K562 (cell line): Measurements from ENCODE around the gene TDRD12. TPM values are rescaled to one million over a fixed set of nuclear protein-coding genes. Genes with fewer than 3 reads are reported as not detected.
A peak's percentile ranks its signal among the peaks of the same experiment; 100 is the strongest.

Experiments
- BACH1 ChIP-seq: fragments of 200-800 bp; sonication (Bioruptor generic); IDR thresholded peaks from 2 replicates; pipeline ENCODE4 v1.6.1; 2016; ENCODE audit warnings: missing genetic modification characterization, missing compliant biosample characterization
- CHD1 ChIP-seq: fragments of 200-600 bp; sonication (generic); IDR thresholded peaks from one replicate; pipeline ENCODE4 v1.6.1; 2012; ENCODE audit warnings: mild to moderate bottlenecking, moderate library complexity, low read length, inconsistent platforms
- E2F4 ChIP-seq: sonication (generic); formaldehyde crosslinking; IDR thresholded peaks from 2 replicates; pipeline ENCODE4 v1.8.0; 2022; ENCODE audit warnings: mild to moderate bottlenecking, low read depth, missing genetic modification reagents
- E2F6 ChIP-seq, 2 experiments: IDR thresholded peaks; 2 replicates each; pipeline ENCODE4 v1.6.1; 2011; ENCODE audit warnings: borderline replicate concordance in 1 of 2, control low read depth in 1 of 2, low read depth in 1 of 2, low read length in 1 of 2, mild to moderate bottlenecking in 1 of 2, mixed read lengths in 1 of 2, moderate library complexity in 1 of 2; ENCODE audit not compliant: insufficient read depth in 1 of 2, insufficient read length in 1 of 2, poor library complexity in 1 of 2, severe bottlenecking in 1 of 2; ENCODE audit errors: extremely low read depth in 1 of 2
- HDAC1 ChIP-seq, 2 experiments: fragments of 450-650 bp; IDR thresholded peaks; 2 replicates each; pipeline ENCODE4 v1.6.1; 2016 to 2017; ENCODE audit warnings: inconsistent platforms in 1 of 2, mild to moderate bottlenecking in 1 of 2, moderate library complexity in 1 of 2
- HDAC6 ChIP-seq: IDR thresholded peaks from 2 replicates; pipeline ENCODE4 v1.6.1; 2012; ENCODE audit warnings: low read depth, mild to moderate bottlenecking, control low read depth, inconsistent platforms, low read length, moderate library complexity
- ILK ChIP-seq: fragments of 450-650 bp; IDR thresholded peaks from 2 replicates; pipeline ENCODE4 v1.6.1; 2016; ENCODE audit warnings: missing genetic modification characterization, low read depth, mild to moderate bottlenecking, missing compliant biosample characterization, moderate library complexity, borderline replicate concordance
- KHSRP ChIP-seq: fragments of 450-650 bp; IDR thresholded peaks from 2 replicates; pipeline ENCODE4 v1.6.1; 2017
- MTA1 ChIP-seq: fragments of 450-650 bp; IDR thresholded peaks from 2 replicates; pipeline ENCODE4 v1.6.1; 2017; ENCODE audit warnings: borderline replicate concordance
- MYC ChIP-seq, 2 experiments: fragments of 250-450 bp in 1 of 2; sonication (Bioruptor Pico) in 1 of 2; IDR thresholded peaks; 2 replicates each; pipeline versions ENCODE4 v1.5.1 to v1.6.1; 2012 to 2021; ENCODE audit warnings: low read depth in 2 of 2, borderline replicate concordance in 1 of 2, improper control_type of control experiment in 1 of 2, low read length in 1 of 2, mild to moderate bottlenecking in 1 of 2, moderate library complexity in 1 of 2
- NEUROD1 ChIP-seq: fragments of 150-350 bp; IDR thresholded peaks from 2 replicates; pipeline ENCODE4 v1.6.1; 2014; ENCODE audit warnings: borderline replicate concordance, low read length, low read depth; ENCODE audit not compliant: partially characterized antibody
- TEAD1 ChIP-seq, 2 experiments: fragments of 450-650 bp in 1 of 2; sonication (generic) in 1 of 2; formaldehyde crosslinking; IDR thresholded peaks; 2 replicates each; pipeline versions ENCODE4 v1.4.0 to v1.8.0; 2020 to 2022; ENCODE audit warnings: mild to moderate bottlenecking in 2 of 2, missing genetic modification reagents in 1 of 2
- TGIF2 ChIP-seq: sonication (generic); formaldehyde crosslinking; IDR thresholded peaks from 2 replicates; pipeline ENCODE4 v1.8.1; 2022; ENCODE audit warnings: mild to moderate bottlenecking, missing genetic modification reagents, moderate library complexity
- ZNF644 ChIP-seq: fragments of 200-800 bp; sonication (Bioruptor generic); IDR thresholded peaks from 2 replicates; pipeline ENCODE4 v1.6.1; 2016; ENCODE audit warnings: low read depth, missing genetic modification characterization, missing compliant biosample characterization
- polyA plus RNA-seq, 8 experiments: library from polyadenylated mRNA; depleted of rRNA in 4 of 8; stranded (reverse) in 5 of 8; unstranded in 3 of 8; fragments of >200 nt; fragmentation: Nextera tagmentation in 2 of 8; fragmentation: Illumina TruSeq in 1 of 8; extraction: Ambion mirVana in 2 of 8; extraction: Trizol in 1 of 8; gene quantifications; 2 replicates each; pipeline versions ENCODE4 v1.2.1 to v1.2.3, GENCODE V29; 2011 to 2014; ENCODE audit warnings: inconsistent platforms in 1 of 8, missing spikeins in 1 of 8
- total RNA-seq, 7 experiments: library from RNA; depleted of rRNA in 6 of 7; stranded (reverse); fragments of >200 nt in 6 of 7; fragmentation: Illumina TruSeq in 2 of 7; extraction: Trizol in 2 of 7; gene quantifications; 2 replicates each; pipeline versions ENCODE4 v1.2.1 to v1.2.3, GENCODE V29; 2011 to 2021; ENCODE audit warnings: low replicate concordance in 1 of 7
- TF ChIP-seq, protein P1 (sequence below), 2 experiments: fragments of 450-650 bp; conservative IDR thresholded peaks; 2 replicates each; pipeline ENCODE4 v1.6.1; 2017; ENCODE audit warnings: mild to moderate bottlenecking in 2 of 2, moderate library complexity in 2 of 2
- TF ChIP-seq, protein P2 (sequence below): fragments of 450-650 bp; IDR thresholded peaks from 2 replicates; pipeline ENCODE4 v1.6.1; 2017; ENCODE audit warnings: antibody characterized with exemption, mild to moderate bottlenecking

The TDRD12 gene
- total and polyA plus RNA-seq, 9 of the 15 experiments (the other 6 are each of a cell fraction or from before 2014, with no cell fraction given): 0.03 TPM; not detected in 8

- TF ChIP-seq E2F6 (IDR thresholded peaks at IDR 0.05; ENCODE audit: borderline replicate concordance in 1 of 2, extremely low read depth in 1 of 2, insufficient read depth in 1 of 2, insufficient read length in 1 of 2, low read depth in 1 of 2, low read length in 1 of 2, poor library complexity in 1 of 2, severe bottlenecking in 1 of 2) (peak in 1 of 2 experiments; percentile 35), MTA1 (no peak), ZNF644 (tag) (no peak), ILK (tag) (no peak), KHSRP (no peak), CHD1 (no peak), HDAC1 (IDR thresholded peaks at IDR 0.05) (no peak), MYC (IDR thresholded peaks at IDR 0.05; ENCODE audit: low read depth, low read length) (peak; percentile 30; the same call in 1 of the 2 replicates), MYC (CRISPR knock-in tag; IDR thresholded peaks at IDR 0.05; ENCODE audit: borderline replicate concordance, low read depth) (peak; percentile 48; the same call in 1 of the 2 replicates), TGIF2 (CRISPR knock-in tag) (0 out of 2 replicates have a peak, but pooled peaks have one; percentile 1), E2F4 (CRISPR knock-in tag) (0 out of 2 replicates have a peak, but pooled peaks have one; percentile 5), TEAD1 (CRISPR knock-in tag; IDR thresholded peaks at IDR 0.05) (no peak), NEUROD1 (no peak), BACH1 (tag) (no peak), HDAC6 (no peak)
- TF ChIP-seq, protein P1, sequence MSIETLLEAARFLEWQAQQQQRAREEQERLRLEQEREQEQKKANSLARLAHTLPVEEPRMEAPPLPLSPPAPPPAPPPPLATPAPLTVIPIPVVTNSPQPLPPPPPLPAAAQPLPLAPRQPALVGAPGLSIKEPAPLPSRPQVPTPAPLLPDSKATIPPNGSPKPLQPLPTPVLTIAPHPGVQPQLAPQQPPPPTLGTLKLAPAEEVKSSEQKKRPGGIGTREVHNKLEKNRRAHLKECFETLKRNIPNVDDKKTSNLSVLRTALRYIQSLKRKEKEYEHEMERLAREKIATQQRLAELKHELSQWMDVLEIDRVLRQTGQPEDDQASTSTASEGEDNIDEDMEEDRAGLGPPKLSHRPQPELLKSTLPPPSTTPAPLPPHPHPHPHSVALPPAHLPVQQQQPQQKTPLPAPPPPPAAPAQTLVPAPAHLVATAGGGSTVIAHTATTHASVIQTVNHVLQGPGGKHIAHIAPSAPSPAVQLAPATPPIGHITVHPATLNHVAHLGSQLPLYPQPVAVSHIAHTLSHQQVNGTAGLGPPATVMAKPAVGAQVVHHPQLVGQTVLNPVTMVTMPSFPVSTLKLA (conservative IDR thresholded peaks at IDR 0.05): peak; percentile 22 to 35; a peak in 1 of 4 replicates
- TF ChIP-seq, protein P2, sequence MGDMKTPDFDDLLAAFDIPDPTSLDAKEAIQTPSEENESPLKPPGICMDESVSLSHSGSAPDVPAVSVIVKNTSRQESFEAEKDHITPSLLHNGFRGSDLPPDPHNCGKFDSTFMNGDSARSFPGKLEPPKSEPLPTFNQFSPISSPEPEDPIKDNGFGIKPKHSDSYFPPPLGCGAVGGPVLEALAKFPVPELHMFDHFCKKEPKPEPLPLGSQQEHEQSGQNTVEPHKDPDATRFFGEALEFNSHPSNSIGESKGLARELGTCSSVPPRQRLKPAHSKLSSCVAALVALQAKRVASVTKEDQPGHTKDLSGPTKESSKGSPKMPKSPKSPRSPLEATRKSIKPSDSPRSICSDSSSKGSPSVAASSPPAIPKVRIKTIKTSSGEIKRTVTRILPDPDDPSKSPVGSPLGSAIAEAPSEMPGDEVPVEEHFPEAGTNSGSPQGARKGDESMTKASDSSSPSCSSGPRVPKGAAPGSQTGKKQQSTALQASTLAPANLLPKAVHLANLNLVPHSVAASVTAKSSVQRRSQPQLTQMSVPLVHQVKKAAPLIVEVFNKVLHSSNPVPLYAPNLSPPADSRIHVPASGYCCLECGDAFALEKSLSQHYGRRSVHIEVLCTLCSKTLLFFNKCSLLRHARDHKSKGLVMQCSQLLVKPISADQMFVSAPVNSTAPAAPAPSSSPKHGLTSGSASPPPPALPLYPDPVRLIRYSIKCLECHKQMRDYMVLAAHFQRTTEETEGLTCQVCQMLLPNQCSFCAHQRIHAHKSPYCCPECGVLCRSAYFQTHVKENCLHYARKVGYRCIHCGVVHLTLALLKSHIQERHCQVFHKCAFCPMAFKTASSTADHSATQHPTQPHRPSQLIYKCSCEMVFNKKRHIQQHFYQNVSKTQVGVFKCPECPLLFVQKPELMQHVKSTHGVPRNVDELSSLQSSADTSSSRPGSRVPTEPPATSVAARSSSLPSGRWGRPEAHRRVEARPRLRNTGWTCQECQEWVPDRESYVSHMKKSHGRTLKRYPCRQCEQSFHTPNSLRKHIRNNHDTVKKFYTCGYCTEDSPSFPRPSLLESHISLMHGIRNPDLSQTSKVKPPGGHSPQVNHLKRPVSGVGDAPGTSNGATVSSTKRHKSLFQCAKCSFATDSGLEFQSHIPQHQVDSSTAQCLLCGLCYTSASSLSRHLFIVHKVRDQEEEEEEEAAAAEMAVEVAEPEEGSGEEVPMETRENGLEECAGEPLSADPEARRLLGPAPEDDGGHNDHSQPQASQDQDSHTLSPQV: 0 out of 2 replicates have a peak, but pooled peaks have one; percentile 6
These were observed 26.9 kb upstream of the TDRD12 start (continued) for GRCh38 chr19:32692727-32693061.
